ENCODE results near the gene STAT3.
A peak's percentile ranks its signal among the peaks of the same experiment; 100 is the strongest.
"Not testable (repeated sequence)": the region's sequence is repeated elsewhere in the genome, so short reads cannot be mapped to it uniquely, and the experiment has no call there.

Gene STAT3

GRCh38 chr17:42421507-42422338 is 33.5 kb upstream of the STAT3 start:
- ChIA-PET CTCF (interaction anchor here (0.6 to 2.1 kb wide), 4 partner anchors 15 to 458 kb away, joined by 3 to 7 read pairs (median 4); no protein-coding TSS in a partner anchor), POLR2A (interaction anchor here (0.7 to 2.1 kb wide), 9 partner anchors 9 to 144 kb away, joined by 3 to 14 read pairs (median 7); partner anchors contain the start of genes NAGLU and STAT3)
- DNase-seq (ENCODE audit: extremely low spot score): peak; percentile 4
- TF ChIP-seq HDGF (IDR thresholded peaks at IDR 0.05; ENCODE audit: borderline replicate concordance) (no peak), ELF4 (IDR thresholded peaks at IDR 0.05) (no peak)

GRCh38 chr17:42421136-42421506 is 32.9 kb upstream of the STAT3 start:
- no peak for TF ChIP-seq CTBP1 (IDR thresholded peaks at IDR 0.05; ENCODE audit: borderline replicate concordance)
- no peak for TF ChIP-seq ZNF384 (IDR thresholded peaks at IDR 0.05)
- no peak for TF ChIP-seq SUZ12 (IDR thresholded peaks at IDR 0.05)
- no peak for TF ChIP-seq NFRKB (IDR thresholded peaks at IDR 0.05)
- ChIA-PET POLR2A (no interaction called here), CTCF (interaction anchor here (1.3 kb wide), 1 partner anchor 15 kb away, joined by 3 read pairs; no protein-coding TSS in a partner anchor)
- DNase-seq (ENCODE audit: extremely low spot score): peak; percentile 3

GRCh38 chr17:42417981-42418380 is 29.7 kb upstream of the STAT3 start:
- DNase-seq (ENCODE audit: extremely low spot score); POLR2A ChIA-PET: not testable (repeated sequence)
- CTCF ChIA-PET: interaction anchor here (1.9 kb wide), 1 partner anchor 15 kb away, joined by 4 read pairs; no protein-coding TSS in a partner anchor

GRCh38 chr17:42414704-42415409 is 26.6 kb upstream of the STAT3 start:
- ChIA-PET POLR2A (interaction anchor here (1.1 to 3.4 kb wide), 2 partner anchors 8 to 10 kb away, joined by 3 to 14 read pairs; partner anchors contain the start of gene CAVIN1), CTCF (interaction anchor here (1.2 to 2.0 kb wide), 2 partner anchors 9 to 12 kb away, joined by 3 to 8 read pairs; no protein-coding TSS in a partner anchor)
- DNase-seq (ENCODE audit: extremely low spot score): peak; percentile 3
- TF ChIP-seq TARDBP (IDR thresholded peaks at IDR 0.05) (no peak), NFRKB (IDR thresholded peaks at IDR 0.05) (no peak), L3MBTL2 (conservative IDR thresholded peaks at IDR 0.05) (no peak), SUZ12 (IDR thresholded peaks at IDR 0.05) (no peak), BHLHE40 (IDR thresholded peaks at IDR 0.05; ENCODE audit: borderline replicate concordance) (no peak), FOXM1 (IDR thresholded peaks at IDR 0.05; ENCODE audit: borderline replicate concordance) (no peak), HDGF (IDR thresholded peaks at IDR 0.05; ENCODE audit: borderline replicate concordance) (no peak), ELF4 (IDR thresholded peaks at IDR 0.05) (no peak), ARNT (IDR thresholded peaks at IDR 0.05) (no peak), CTBP1 (IDR thresholded peaks at IDR 0.05; ENCODE audit: borderline replicate concordance) (no peak), FOXK2 (IDR thresholded peaks at IDR 0.05) (no peak), PKNOX1 (IDR thresholded peaks at IDR 0.05) (no peak), FOXA1 (IDR thresholded peaks at IDR 0.05) (no peak), LEF1 (IDR thresholded peaks at IDR 0.05; ENCODE audit: borderline replicate concordance) (no peak), ZNF384 (IDR thresholded peaks at IDR 0.05) (no peak)

GRCh38 chr17:42413464-42414040 is 25.3 kb upstream of the STAT3 start:
- TF ChIP-seq PKNOX1 (IDR thresholded peaks at IDR 0.05): no peak
- TF ChIP-seq ZNF384 (IDR thresholded peaks at IDR 0.05): no peak
- TF ChIP-seq FOXK2 (IDR thresholded peaks at IDR 0.05): no peak
- TF ChIP-seq HDGF (IDR thresholded peaks at IDR 0.05; ENCODE audit: borderline replicate concordance): no peak
- TF ChIP-seq SP1 (IDR thresholded peaks at IDR 0.05): no peak
- TF ChIP-seq ELF4 (IDR thresholded peaks at IDR 0.05): no peak
- no peak for TF ChIP-seq TARDBP (IDR thresholded peaks at IDR 0.05)
- TF ChIP-seq CTBP1 (IDR thresholded peaks at IDR 0.05; ENCODE audit: borderline replicate concordance): no peak
- no peak for TF ChIP-seq FOXM1 (IDR thresholded peaks at IDR 0.05; ENCODE audit: borderline replicate concordance)
- TF ChIP-seq L3MBTL2 (conservative IDR thresholded peaks at IDR 0.05): no peak
- no peak for TF ChIP-seq FOXA1 (IDR thresholded peaks at IDR 0.05)
- TF ChIP-seq NFRKB (IDR thresholded peaks at IDR 0.05): no peak
- TF ChIP-seq LEF1 (IDR thresholded peaks at IDR 0.05; ENCODE audit: borderline replicate concordance): no peak
- TF ChIP-seq ARNT (IDR thresholded peaks at IDR 0.05): no peak
- no peak for TF ChIP-seq BHLHE40 (IDR thresholded peaks at IDR 0.05; ENCODE audit: borderline replicate concordance)
- no peak for TF ChIP-seq SUZ12 (IDR thresholded peaks at IDR 0.05)
- ChIA-PET POLR2A (interaction anchor here (3.4 kb wide), 1 partner anchor 9 kb away, joined by 14 read pairs; the partner anchor contains the start of gene CAVIN1), CTCF (interaction anchor here (0.6 to 2.0 kb wide), 4 partner anchors 7 to 177 kb away, joined by 3 to 8 read pairs (median 3); no protein-coding TSS in a partner anchor)
- no peak for DNase-seq (ENCODE audit: extremely low spot score)

GRCh38 chr17:42411905-42412679 is 23.9 kb upstream of the STAT3 start:
- TF ChIP-seq ZNF384 (IDR thresholded peaks at IDR 0.05) (no peak), SP1 (IDR thresholded peaks at IDR 0.05) (no peak), SUZ12 (IDR thresholded peaks at IDR 0.05) (no peak)
- DNase-seq (ENCODE audit: extremely low spot score): no peak
- ChIA-PET CTCF (interaction anchor here (0.6 kb wide), 2 partner anchors 50 to 87 kb away, joined by 3 to 5 read pairs; no protein-coding TSS in a partner anchor), POLR2A (interaction anchor here (3.4 kb wide), 1 partner anchor 11 kb away, joined by 14 read pairs; the partner anchor contains the start of gene CAVIN1)

Measured in HEK293T (cell line).